NB4 (cell line): ENCODE results near the gene EPHA6.

Experiments used
- MYC ChIP-seq: IDR thresholded peaks from 2 replicates; pipeline ENCODE4 v1.6.1; 2011; ENCODE audit warnings: low read depth, low read length
- POLR2A ChIP-seq: IDR thresholded peaks from 2 replicates; pipeline ENCODE4 v1.6.1; 2011; ENCODE audit warnings: mild to moderate bottlenecking; ENCODE audit not compliant: insufficient read length; ENCODE audit errors: extremely low read depth
- TF ChIP-seq, protein P1 (sequence below): IDR thresholded peaks from one replicate; pipeline ENCODE4 v1.5.1; 2012; ENCODE audit warnings: low read depth, low read length

DNA sequence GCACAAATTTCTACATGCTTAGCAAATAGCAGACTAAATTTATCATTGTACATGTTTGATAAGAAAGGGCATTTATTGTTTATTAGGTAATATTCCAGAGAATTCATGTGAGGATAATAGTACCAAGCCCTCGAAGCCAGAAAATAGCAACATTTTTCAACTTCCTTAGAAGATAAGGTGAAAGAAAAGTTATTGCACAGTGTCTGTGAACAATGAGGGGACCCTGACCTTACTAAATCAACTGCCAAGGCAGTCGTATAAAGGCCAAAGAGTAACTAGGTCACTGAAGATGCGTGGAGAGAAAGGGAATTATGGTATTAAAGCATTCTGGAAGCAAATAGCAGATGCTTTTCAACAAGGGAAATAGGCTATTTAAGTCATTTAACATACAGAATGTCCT is 929.9 kb downstream of the EPHA6 start:
- TF ChIP-seq, protein P1, sequence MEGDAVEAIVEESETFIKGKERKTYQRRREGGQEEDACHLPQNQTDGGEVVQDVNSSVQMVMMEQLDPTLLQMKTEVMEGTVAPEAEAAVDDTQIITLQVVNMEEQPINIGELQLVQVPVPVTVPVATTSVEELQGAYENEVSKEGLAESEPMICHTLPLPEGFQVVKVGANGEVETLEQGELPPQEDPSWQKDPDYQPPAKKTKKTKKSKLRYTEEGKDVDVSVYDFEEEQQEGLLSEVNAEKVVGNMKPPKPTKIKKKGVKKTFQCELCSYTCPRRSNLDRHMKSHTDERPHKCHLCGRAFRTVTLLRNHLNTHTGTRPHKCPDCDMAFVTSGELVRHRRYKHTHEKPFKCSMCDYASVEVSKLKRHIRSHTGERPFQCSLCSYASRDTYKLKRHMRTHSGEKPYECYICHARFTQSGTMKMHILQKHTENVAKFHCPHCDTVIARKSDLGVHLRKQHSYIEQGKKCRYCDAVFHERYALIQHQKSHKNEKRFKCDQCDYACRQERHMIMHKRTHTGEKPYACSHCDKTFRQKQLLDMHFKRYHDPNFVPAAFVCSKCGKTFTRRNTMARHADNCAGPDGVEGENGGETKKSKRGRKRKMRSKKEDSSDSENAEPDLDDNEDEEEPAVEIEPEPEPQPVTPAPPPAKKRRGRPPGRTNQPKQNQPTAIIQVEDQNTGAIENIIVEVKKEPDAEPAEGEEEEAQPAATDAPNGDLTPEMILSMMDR: no peak
- TF ChIP-seq MYC: no peak
- no peak for TF ChIP-seq POLR2A
